Colon (tissue), 2 donors: ENCODE measurements around the gene HBZ.
"Not testable (repeated sequence)": the region's sequence is repeated elsewhere in the genome, so short reads cannot be mapped to it uniquely, and the experiment has no call there.

Experiments used
- FAIRE-seq: peaks from 2 replicates; lab custom pipeline; 2012; peaks lifted over from hg19 to GRCh38; lab: Jason Lieb, UNC
- donor health status: control.
- donor health status: control.

The HBZ gene

DNA sequence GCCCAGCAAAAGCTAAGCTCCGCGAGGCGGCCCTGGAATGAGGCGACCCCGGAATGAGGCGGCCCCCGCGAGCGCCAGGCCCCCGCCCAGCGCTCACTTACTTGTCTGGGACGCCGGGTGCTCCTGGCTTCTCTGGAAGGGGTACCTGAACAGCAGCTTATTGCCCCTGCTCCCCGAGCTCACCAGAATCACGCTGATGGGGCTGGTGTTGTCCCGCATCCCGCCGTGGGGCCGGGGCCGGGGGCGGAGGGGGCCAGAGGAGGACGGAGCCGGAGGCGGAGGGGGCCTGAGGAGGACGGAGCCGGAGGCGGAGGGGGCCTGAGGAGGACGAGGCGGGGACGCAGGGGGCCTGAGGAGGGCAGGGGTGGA lies 14.4 kb upstream of the HBZ start:
- no peak for FAIRE-seq

DNA sequence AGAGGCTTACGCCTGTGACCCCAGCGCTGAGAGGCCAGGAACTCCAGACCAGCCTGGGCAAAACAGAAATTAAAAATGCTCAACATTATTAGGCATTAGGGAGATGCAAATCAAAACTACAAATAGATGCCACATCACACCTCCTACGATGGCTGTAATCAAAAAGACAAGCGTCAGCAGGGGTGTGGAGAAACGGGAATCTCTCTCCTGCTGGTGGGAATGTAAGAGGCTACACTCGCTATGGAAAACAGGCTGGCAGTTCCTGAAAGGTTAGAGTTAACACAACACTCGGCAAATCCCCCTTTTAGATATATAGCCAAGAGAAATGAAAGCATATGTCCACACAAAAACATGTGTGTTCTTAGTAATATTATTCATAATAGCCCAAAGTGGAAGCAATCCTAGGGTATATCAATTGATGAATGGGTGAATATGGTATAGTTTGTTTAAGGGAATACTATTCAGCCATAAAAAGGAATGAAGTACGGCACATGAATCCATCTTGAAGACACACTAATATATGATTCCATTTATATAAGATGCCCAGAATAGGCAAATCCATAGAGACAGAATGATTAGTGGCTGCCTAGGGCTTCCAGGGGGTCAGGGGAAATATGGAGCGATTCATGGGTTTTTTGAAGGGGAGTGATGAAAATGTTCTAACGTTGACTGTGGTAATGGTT lies 12.1 kb upstream of the HBZ start:
- no peak for FAIRE-seq

DNA sequence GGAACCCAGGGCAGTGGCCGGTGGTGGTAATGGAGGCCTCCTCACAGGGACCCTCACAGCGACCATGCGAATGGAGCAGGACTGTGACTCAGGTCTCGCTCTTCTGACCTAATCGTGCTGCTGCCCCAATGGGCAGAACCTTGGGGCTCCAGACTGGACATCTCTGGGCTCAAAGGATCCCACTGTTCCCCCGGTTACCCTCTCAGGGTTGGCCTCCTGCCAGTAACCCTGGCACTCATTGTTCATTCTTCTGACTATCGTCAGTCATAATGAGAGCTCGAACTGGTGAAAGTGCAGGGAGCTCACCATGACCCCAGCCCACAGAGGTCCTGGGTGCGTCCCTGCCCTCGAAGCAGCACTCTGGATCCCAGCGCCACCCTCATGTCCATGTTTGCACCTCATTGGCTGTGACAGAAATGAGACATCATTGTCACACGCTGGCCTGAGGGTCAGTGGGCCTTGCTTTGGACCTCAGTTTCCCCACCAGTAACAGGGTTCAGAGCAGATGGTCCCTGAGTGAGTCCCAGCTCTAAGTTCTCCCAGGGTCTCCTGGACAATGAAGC lies 10.0 kb upstream of the HBZ start:
- FAIRE-seq = no peak

DNA sequence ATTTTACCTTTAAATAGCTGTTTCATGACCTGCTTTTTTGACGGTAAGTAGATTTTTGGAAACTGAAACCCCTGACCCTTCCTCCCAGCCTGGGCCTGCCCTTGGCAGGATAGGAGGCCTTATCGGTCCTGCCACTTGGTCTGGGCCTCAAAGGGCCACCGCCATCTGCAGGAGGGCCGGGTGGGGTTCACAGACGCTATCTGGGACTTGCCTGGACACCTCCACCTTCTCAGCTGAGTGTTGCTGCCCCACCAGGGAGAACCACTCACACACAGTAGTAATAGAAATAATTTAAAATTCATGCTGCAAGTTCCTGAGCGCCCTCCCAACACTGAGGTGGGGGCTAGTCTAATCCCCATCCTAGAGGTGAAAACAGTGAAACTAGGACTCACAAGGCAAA lies 9.4 kb upstream of the HBZ start:
- FAIRE-seq = no peak

DNA sequence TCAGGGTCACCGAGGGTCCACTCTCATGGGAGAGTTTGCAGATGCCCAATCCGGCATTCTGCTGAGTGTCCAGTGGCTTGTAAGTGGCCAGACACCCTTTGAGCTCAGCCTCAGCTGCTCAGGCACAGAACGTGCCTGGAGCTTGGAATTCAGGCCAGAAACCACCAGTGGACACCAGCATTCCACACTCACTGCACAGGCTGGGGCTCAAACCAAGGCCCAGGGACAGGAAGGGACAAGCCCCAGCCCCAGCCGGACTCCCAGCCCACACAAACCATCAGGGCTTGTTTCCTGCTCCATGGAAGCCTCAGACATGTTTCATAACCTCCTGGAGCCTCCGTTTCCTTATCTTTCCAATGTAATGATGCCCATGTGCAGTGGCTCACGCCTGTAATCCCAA lies 9.0 kb upstream of the HBZ start:
- no peak for FAIRE-seq

DNA sequence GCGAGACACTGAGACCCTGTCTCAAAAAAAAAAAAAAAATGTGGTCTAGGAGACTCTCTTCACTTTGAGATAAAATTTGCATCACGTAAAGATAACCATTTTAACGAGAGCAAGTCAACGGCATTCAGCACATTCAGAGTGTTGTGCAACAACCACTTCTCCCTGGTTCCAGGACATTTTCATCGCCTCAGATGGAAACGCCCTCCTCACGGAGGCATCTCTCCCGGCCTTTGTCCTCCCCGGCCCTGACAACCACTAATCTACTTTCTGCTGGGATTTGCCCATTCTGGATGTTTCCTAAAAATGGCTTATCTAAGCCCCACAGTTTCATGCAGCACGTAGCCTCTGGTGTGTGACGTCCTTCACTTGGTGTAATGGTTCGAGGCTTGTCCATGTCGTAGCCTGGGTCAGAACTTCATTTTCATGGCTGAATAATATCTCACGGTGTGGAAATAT lies 7.6 kb upstream of the HBZ start:
- no peak for FAIRE-seq

DNA sequence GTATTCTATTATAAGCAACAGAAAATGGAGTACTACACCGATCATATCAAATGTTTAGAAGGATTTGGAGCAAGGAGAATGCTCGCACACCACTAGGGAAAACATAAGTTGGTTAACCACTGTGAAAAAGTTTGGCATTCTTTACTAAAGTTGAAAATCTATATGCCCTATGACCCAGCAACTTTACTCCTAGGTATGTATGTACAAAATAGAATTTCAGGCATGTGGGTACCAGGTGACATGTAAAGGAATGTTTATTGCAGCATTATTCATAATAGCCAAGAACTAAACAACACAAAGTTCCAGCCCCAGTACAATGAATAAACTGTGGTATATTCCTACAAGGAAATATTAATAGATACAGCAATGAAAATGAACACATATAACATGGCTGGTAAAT lies 5.8 kb upstream of the HBZ start:
- no peak for FAIRE-seq

DNA sequence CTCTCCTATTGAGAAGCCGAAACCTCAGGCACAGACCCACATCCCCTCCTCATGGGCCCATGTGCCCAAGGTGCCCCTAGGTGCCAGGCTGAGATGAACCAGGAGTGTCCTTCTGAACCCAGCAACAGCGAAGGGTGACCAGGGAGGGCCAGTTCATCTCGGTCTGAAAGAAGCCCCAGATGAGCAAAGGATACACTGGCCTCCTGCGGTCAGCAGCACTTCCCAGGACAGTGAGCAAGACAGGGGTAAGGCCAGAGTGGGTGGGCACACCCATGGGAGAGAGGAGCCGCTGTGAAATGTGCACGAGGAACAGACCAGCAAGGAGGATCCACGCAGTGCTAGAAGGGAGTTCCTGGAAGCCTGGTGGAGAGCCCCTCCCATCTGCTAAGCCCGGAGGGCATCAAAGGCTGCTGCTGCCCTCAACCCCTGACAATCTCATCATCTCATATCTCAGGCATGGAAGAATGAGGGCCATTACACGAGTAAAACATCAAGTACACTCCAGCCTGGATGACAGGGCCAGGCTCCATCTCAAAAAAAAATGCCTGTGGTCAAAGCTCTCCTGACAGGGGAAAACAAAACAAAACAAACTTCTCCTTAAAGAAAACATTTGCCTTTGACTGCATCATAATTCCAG lies 3.3 kb upstream of the HBZ start:
- no peak for FAIRE-seq

DNA sequence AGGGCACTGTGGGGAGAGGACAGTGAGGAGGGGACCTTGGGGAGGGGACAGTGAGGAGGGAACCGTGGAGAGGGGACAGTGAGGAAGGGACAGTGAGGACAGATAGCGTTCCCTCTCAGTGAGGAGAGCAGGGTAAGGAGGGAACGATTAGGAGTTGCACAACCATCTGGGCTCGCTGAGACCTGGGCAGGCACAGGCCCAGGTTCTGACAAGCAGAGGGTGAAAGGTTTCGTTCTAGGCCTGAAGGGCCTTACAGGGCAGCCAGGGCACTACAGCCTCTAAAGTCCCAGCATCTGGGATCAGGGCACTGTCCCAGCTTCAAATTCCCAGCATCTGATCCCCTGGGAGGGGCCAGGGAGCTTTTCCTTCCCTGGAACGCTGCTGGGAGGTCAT lies 681 bp downstream of the HBZ start:
- not testable (repeated sequence) for FAIRE-seq

DNA sequence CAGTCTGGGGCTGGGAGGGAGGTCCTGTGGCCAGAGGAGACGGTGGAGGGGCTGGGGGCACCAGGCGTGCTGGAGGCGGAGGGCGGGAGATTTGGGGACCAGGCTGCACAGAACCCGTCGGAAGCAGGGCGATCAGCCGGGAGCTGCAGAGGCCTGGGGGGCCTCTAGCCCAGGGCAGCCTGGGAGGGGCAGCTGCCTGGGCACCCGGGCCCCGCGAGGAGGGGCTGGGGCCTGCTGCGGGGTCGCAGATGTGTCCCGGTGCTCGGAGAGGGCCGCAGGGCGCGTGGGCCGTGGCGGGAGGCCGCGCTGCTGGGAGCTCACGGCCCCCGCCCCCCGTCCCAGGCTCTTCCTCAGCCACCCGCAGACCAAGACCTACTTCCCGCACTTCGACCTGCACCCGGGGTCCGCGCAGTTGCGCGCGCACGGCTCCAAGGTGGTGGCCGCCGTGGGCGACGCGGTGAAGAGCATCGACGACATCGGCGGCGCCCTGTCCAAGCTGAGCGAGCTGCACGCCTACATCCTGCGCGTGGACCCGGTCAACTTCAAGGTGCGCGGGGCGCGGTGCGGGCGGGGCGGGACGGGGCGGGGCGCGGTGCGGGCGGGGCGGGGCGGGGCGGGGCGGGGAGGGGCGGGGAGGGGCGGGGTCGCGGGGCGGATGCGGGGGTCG lies 1.2 kb downstream of the HBZ start:
- FAIRE-seq = not testable (repeated sequence)

DNA sequence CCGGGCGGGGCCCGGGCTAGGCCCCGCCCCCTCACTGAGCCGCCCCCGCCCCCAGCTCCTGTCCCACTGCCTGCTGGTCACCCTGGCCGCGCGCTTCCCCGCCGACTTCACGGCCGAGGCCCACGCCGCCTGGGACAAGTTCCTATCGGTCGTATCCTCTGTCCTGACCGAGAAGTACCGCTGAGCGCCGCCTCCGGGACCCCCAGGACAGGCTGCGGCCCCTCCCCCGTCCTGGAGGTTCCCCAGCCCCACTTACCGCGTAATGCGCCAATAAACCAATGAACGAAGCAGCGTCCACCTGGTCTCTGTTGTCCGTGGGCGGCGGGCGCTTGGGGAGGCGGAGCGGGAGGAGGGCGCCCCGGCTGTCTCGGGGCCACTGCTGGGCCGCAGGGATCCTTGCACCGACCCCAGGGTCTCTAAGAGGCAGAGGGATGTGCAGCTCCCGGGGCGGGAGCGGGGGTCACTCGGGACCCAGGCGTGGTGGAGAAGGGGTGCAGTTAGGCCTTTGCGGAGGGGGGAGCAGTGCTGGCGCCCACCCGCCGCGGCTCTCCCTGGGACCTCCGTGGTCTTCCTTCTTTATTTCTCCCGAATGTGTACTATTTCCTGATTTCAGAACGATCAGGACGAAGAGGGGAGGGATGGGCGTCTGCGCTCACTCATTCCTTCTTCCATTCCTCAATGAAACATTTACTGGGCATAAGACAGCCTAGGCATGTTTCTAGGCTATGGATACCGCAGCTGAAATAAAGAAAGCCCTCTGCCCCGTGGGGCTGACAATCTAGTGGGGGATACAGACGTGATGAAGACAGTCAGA lies 2.0 kb downstream of the HBZ start:
- no peak for FAIRE-seq

DNA sequence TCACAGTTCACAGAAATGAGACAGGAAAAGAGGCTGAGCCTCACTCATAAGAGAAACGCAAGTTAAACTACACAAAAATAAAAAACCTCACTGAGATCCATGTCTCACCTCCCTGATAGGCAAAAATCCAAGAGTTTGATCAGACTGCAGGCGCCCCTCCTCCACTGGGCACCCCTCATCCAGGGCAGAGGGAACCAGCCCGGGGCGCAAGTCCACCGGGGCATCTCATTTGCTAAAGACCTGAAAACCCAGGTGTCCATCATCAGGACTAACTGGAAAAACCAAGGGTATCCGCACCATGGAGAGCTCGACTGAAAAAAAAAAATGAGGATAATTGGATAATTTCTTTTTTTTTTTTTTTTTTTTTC lies 2.6 kb downstream of the HBZ start:
- no peak for FAIRE-seq

DNA sequence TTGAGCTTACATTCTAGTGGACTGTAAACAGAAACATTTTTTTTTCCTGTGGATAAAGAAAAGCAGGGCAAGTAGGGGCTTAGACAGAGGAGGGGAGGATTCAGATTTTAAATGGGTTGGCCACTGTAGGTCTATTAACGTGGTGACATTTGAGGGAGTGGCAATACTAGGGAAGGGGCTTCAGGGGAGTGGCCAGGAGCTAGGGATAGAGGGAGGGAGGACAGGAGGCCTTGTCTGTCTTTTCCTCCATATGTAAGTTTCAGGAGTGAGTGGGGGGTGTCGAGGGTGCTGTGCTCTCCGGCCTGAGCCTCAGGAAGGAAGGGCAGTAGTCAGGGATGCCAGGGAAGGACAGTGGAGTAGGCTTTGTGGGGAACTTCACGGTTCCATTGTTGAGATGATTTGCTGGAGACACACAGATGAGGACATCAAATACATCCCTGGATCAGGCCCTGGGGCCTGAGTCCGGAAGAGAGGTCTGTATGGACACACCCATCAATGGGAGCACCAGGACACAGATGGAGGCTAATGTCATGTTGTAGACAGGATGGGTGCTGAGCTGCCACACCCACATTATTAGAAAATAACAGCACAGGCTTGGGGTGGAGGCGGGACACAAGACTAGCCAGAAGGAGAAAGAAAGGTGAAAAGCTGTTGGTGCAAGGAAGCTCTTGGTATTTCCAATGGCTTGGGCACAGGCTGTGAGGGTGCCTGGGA lies 6.8 kb downstream of the HBZ start:
- no peak for FAIRE-seq

DNA sequence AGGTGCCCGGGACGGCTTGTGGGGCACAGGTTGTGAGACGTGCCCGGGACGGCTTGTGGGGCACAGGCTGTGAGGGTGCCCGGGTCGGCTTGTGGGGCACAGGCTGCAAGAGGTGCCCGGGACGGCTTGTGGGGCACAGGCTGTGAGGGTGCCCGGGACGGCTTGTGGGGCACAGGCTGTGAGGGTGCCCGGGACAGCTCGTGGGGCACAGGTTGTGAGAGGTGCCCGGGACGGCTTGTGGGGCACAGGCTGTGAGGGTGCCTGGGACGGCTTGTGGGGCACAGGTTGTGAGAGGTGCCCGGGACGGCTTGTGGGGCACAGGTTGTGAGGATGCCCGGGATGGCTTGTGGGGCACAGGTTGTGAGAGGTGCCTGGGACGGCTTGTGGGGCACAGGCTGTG lies 7.8 kb downstream of the HBZ start:
- FAIRE-seq = not testable (repeated sequence)

DNA sequence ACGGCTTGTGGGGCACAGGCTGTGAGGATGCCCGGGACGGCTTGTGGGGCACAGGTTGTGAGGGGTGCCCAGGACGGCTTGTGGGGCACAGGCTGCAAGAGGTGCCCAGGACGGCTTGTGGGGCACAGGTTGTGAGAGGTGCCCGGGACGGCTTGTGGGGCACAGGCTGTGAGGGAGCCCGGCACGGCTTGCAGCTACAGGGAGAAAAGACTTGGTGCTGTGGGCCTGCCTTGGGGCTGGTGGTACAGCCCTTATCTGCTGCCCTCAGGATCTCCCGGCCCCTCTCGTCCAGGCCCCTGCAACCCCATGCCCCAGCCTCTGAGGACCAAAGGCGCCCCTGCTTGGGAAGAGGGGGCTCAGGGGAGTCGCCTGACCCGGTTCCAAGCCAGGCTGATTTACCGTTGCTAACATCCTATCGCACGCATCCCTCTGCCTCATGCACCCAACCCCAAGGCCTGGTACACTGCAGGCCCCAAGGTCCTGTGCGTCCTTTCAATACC lies 8.3 kb downstream of the HBZ start:
- no peak for FAIRE-seq

DNA sequence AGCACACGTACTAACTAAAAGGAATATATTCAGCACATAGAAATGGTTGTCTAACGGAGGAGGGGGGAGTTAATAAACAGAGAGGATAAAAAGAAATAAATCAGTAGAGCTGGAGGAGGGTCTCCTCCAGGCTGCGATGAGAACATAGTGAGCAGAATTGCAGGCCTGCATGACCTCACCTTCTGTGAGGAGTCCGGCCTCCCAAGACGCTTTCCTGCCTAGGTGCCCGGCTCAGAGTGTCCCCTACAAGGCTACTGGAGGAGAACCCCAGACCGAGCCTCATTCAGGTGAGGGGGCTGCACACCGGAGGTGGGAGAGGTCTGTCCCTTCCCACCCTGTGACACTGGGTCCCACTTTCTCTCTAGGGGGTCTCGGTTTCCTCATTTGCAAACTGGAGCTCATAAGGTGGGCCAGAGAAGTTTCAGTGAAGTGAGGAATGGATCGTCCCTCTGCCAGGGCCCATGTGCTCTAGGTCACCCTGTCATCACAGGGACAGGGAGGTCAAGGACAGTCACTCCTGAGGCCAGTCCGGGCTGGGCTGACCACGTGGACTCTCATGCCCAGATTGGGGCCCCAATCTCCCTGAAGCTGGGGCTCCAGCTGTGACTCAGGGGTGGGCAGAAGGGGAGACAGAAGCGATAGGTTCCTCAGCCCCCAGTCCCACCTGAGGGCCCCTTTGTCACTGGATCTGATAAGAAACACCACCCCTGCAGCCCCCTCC lies 10.0 kb downstream of the HBZ start:
- no peak for FAIRE-seq

DNA sequence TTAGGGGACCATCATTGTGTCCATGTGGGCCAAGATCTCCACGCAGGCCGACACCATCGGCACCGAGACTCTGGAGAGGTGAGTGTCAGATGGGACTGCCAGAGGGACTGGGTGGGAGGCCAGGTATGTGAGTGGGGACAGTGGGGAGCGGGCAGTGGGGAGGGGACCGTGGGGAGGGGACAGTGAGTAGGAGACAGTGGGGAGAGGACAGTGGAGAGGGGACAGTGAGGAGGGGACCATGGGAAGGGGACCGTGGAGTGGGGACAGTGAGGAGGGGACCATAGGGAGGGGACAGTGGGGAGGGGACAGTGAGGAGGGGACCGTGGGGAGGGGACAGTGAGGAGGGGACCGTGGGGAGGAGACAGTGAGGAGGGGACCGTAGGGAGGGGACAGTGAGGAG lies 10.7 kb downstream of the HBZ start:
- FAIRE-seq = not testable (repeated sequence)

DNA sequence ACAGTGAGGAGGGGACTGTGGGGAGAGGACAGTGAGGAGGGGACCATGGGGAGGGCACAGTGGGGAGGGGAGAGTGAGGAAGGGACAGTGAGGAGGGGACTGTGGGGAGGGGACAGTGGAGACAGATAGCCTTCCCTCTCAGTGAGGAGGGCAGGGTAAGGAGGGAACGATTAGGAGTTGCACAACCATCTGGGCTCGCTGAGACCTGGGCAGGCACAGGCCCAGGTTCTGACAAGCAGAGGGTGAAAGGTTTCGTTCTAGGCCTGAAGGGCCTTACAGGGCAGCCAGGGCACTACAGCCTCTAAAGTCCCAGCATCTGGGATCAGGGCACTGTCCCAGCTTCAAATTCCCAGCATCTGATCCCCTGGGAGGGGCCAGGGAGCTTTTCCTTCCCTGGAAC lies 11.3 kb downstream of the HBZ start:
- FAIRE-seq = not testable (repeated sequence)

DNA sequence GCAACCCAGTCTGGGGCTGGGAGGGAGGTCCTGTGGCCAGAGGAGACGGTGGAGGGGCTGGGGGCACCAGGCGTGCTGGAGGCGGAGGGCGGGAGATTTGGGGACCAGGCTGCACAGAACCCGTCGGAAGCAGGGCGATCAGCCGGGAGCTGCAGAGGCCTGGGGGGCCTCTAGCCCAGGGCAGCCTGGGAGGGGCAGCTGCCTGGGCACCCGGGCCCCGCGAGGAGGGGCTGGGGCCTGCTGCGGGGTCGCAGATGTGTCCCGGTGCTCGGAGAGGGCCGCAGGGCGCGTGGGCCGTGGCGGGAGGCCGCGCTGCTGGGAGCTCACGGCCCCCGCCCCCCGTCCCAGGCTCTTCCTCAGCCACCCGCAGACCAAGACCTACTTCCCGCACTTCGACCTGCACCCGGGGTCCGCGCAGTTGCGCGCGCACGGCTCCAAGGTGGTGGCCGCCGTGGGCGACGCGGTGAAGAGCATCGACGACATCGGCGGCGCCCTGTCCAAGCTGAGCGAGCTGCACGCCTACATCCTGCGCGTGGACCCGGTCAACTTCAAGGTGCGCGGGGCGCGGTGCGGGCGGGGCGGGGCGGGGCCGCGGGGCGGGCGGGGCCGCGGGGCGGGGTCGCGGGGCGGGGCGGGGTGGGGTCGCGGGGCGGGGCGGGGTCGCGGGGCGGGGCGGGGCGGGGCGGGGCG lies 11.8 kb downstream of the HBZ start:
- not testable (repeated sequence) for FAIRE-seq

DNA sequence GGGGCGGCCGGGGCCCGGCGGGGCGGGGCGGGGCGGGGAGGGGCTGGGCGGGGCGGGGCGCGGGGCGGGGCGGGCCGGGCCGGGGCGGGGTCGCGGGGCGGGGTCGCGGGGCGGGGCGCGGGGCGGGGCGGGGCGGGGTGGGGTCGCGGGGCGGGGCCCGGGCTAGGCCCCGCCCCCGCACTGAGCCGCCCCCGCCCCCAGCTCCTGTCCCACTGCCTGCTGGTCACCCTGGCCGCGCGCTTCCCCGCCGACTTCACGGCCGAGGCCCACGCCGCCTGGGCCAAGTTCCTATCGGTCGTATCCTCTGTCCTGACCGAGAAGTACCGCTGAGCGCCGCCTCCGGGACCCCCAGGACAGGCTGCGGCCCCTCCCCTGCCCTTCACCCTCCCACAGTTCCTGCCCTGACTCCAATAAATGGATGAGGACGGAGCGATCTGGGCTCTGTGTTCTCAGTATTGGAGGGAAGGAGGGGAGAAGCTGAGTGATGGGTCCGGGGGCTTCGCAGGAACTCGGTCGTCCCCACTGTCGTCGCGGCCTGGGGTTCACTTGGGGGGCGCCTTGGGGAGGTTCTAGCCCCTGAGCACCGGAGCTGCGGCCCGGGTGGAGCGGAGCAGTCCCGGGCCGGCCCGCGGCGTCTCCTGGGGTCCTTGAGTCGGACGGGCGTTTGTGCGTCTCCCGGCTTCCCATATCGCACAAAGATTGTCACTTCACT lies 12.5 kb downstream of the HBZ start:
- FAIRE-seq = no peak
